ENCODE measurements around the gene STRADB. TPM values are rescaled to one million over a fixed set of nuclear protein-coding genes. Genes with fewer than 3 reads are reported as not detected.

STRADB gene
- polyA plus RNA-seq, 3 donors, result 6.9 to 25.6 (median 22.0) TPM

DNA sequence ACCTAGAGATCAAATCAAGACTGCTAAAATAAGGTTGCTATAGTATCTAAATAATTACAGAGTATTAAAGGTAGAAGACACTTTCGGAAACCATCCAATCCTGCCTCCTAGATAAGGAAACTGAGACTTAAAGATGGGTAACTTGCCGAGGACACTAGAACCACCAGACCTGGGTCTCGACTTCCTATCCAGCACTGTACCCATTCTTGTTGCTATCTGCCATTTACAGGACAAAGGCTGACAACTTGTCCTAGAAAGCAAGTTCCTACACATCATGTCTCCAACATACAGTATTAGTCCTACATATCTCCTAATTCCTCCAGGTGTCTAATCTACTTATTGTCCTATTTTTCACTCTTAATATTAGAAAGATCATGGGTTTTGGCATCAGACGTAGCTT is 38.0 kb upstream of the STRADB start:
- H3K27ac ChIP-seq (ENCODE audit: low read depth in 1 of 2, low read length in 2 of 2), result no peak overlapping the region
- no peak overlapping the region for H3K4me3 Mint-ChIP-seq
- H3K4me1 Mint-ChIP-seq, result no peaks in the 10 kb centered on the region
- H3K9ac ChIP-seq (ENCODE audit: insufficient read depth, low read length, poor library complexity, severe bottlenecking), result no peak overlapping the region
- DNase-seq, result no peak
- no peaks in the 10 kb centered on the region for H3K27me3 Mint-ChIP-seq (ENCODE audit: low read depth in 3 of 3)
- WGBS (ENCODE audit: insufficient coverage), result no CpG with 5 or more reads among the region's 4 CpGs
- H3K36me3 ChIP-seq (replicated peaks in 1 of 2; ENCODE audit: control insufficient read depth in 1 of 2, insufficient read depth in 2 of 2, low read length in 2 of 2), result peaks cover 2 to 17% of the 10 kb centered on the region in 2 donors
- H3K27me3 ChIP-seq (ENCODE audit: control insufficient read depth in 2 of 2, insufficient read depth in 2 of 2, low read length in 2 of 2), result no peaks in the 10 kb centered on the region
- no peaks in the 10 kb centered on the region for H3K9me3 ChIP-seq (replicated peaks in 1 of 2; ENCODE audit: control insufficient read depth in 1 of 2, insufficient read depth in 1 of 2, low read length in 2 of 2)
- peaks cover 0 to 2% (median 0%) of the 10 kb centered on the region in 7 donors for H3K9me3 Mint-ChIP-seq
- TF ChIP-seq, protein P1, sequence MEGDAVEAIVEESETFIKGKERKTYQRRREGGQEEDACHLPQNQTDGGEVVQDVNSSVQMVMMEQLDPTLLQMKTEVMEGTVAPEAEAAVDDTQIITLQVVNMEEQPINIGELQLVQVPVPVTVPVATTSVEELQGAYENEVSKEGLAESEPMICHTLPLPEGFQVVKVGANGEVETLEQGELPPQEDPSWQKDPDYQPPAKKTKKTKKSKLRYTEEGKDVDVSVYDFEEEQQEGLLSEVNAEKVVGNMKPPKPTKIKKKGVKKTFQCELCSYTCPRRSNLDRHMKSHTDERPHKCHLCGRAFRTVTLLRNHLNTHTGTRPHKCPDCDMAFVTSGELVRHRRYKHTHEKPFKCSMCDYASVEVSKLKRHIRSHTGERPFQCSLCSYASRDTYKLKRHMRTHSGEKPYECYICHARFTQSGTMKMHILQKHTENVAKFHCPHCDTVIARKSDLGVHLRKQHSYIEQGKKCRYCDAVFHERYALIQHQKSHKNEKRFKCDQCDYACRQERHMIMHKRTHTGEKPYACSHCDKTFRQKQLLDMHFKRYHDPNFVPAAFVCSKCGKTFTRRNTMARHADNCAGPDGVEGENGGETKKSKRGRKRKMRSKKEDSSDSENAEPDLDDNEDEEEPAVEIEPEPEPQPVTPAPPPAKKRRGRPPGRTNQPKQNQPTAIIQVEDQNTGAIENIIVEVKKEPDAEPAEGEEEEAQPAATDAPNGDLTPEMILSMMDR (IDR thresholded peaks at IDR 0.05), result no peak
- H3K27ac Mint-ChIP-seq, result no peak overlapping the region
- intact Hi-C loops (cut with micrococcal nuclease), result no loop called here
- H2AFZ ChIP-seq (ENCODE audit: insufficient read depth, low read depth, low read length, poor library complexity, severe bottlenecking), result no peak overlapping the region
- H3K4me3 ChIP-seq (replicated peaks in 1 of 3; ENCODE audit: low read depth in 2 of 3, low read length in 3 of 3), result no peak overlapping the region
- H3K4me1 ChIP-seq (ENCODE audit: control insufficient read depth in 1 of 2, insufficient read depth in 2 of 2, low read length in 2 of 2), result no peaks in the 10 kb centered on the region
- peaks cover 14 to 23% of the 10 kb centered on the region in 2 donors for H3K36me3 Mint-ChIP-seq
- H3K79me2 ChIP-seq (ENCODE audit: insufficient read depth, low read length), result peaks cover 8% of the 10 kb centered on the region
- no peak overlapping the region for H3K4me2 ChIP-seq (replicated peaks; ENCODE audit: extremely low read depth, low read length, poor library complexity, severe bottlenecking)
- H4K20me1 ChIP-seq (ENCODE audit: insufficient read depth, low read length), result peaks cover 13% of the 10 kb centered on the region

DNA sequence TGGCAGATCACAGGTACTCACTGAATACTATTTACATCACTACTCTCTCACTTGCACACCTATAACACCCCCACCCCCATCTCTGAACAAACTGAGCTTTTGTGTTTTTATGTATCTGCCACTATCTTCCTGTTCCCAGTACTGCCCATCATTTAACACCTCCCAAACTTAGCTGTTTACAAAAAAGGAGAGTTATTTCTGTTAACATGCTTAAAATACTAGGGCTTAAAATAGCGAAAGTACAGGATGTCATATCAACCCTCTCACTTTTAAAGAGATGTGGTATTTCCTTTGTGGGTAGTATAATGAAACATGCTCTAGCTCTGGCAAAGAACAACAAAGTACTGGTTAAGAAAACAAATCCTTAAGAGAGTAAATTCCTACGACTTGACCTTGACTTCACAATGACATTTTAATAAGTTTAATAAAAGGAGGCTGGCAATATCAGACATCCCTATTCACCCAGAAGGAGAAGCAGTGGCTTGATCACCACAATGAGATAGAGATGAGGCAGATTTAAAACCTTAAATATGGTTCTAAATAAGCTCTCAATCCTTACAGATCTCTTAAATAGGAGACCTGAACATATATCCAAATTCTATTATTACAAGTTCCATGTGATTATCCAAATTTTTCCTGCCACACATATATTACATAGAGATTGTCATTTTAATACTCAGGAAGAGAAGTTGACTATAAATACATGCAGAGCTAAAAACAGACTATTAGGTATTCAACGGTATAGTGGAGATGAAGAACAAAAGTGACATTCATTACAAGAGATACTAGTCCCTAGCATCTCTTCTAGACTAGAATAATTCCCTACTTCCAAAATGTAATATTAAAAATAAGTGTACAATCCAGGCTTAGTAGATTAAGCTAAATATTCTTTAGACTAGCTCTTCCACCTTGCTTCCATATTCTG is 37.2 kb upstream of the STRADB start:
- Histone ChIP-seq H3K4me2 (replicated peaks; ENCODE audit: extremely low read depth, low read length, poor library complexity, severe bottlenecking) (no peak overlapping the region), H3K27me3 (ENCODE audit: control insufficient read depth in 2 of 2, insufficient read depth in 2 of 2, low read length in 2 of 2) (no peaks in the 10 kb centered on the region), H3K27ac (ENCODE audit: low read depth in 1 of 2, low read length in 2 of 2) (no peak overlapping the region), H3K4me1 (ENCODE audit: control insufficient read depth in 1 of 2, insufficient read depth in 2 of 2, low read length in 2 of 2) (no peaks in the 10 kb centered on the region), H2AFZ (ENCODE audit: insufficient read depth, low read depth, low read length, poor library complexity, severe bottlenecking) (no peak overlapping the region), H3K9ac (ENCODE audit: insufficient read depth, low read length, poor library complexity, severe bottlenecking) (no peak overlapping the region), H3K9me3 (replicated peaks in 1 of 2; ENCODE audit: control insufficient read depth in 1 of 2, insufficient read depth in 1 of 2, low read length in 2 of 2) (no peaks in the 10 kb centered on the region), H3K36me3 (replicated peaks in 1 of 2; ENCODE audit: control insufficient read depth in 1 of 2, insufficient read depth in 2 of 2, low read length in 2 of 2) (peaks cover 2 to 24% of the 10 kb centered on the region in 2 donors), H4K20me1 (ENCODE audit: insufficient read depth, low read length) (peaks cover 13% of the 10 kb centered on the region), H3K79me2 (ENCODE audit: insufficient read depth, low read length) (peaks cover 8% of the 10 kb centered on the region), H3K4me3 (replicated peaks in 1 of 3; ENCODE audit: low read depth in 2 of 3, low read length in 3 of 3) (no peak overlapping the region)
- Mint-ChIP-seq H3K27me3 (ENCODE audit: low read depth in 3 of 3) (no peaks in the 10 kb centered on the region), H3K36me3 (peaks cover 19 to 27% of the 10 kb centered on the region in 2 donors), H3K4me1 (no peaks in the 10 kb centered on the region), H3K9me3 (peaks cover 0 to 2% (median 0%) of the 10 kb centered on the region in 7 donors), H3K27ac (no peak overlapping the region), H3K4me3 (no peak overlapping the region)
- WGBS (ENCODE audit: insufficient coverage), result no CpG with 5 or more reads among the region's 3 CpGs
- TF ChIP-seq, protein P1 (IDR thresholded peaks at IDR 0.05), result no peak
- intact Hi-C loops (cut with micrococcal nuclease), result no loop called here
- no peak for DNase-seq

Data from CD14-positive monocyte (primary cell).